Astrocyte (in vitro differentiated cells and primary cell): ENCODE results near the gene ANKH. TPM values are rescaled to one million over a fixed set of nuclear protein-coding genes. Genes with fewer than 3 reads are reported as not detected.

Experiments used
- DNase-seq: peaks from one replicate; pipeline ENCODE4 v3.0.0-alpha.2; 2010; ENCODE audit warnings: low read depth
- FAIRE-seq: peaks from 2 replicates; lab custom pipeline; 2011; peaks lifted over from hg19 to GRCh38; lab: Jason Lieb, UNC
- H2AFZ ChIP-seq: 2 replicates; pipeline ENCODE4 v1.6.0; 2012; ENCODE audit warnings: low read depth, low read length, inconsistent platforms
- H3K27ac ChIP-seq: 2 replicates; pipeline ENCODE4 v1.5.1; 2011; ENCODE audit warnings: low read depth, low read length, inconsistent platforms
- H3K27me3 ChIP-seq: 2 replicates; pipeline ENCODE4 v1.6.0; 2011; ENCODE audit warnings: low read length, inconsistent platforms; ENCODE audit not compliant: insufficient read depth
- H3K36me3 ChIP-seq: 2 replicates; pipeline ENCODE4 v1.5.1; 2011; ENCODE audit warnings: low read length, inconsistent platforms; ENCODE audit not compliant: insufficient read depth
- H3K4me1 ChIP-seq: 2 replicates; pipeline ENCODE4 v1.5.1; 2011; ENCODE audit warnings: low read length, inconsistent platforms; ENCODE audit not compliant: insufficient read depth
- H3K4me2 ChIP-seq: 2 replicates; pipeline ENCODE4 v1.6.0; 2012; ENCODE audit warnings: low read length, inconsistent platforms
- H3K4me3 ChIP-seq: 2 replicates; pipeline ENCODE4 v1.5.1; 2011; ENCODE audit warnings: low read depth, mild to moderate bottlenecking, low read length, inconsistent platforms; ENCODE audit not compliant: insufficient read depth
- H3K79me2 ChIP-seq: 2 replicates; pipeline ENCODE4 v1.6.0; 2012; ENCODE audit warnings: mild to moderate bottlenecking, low read length, inconsistent platforms; ENCODE audit not compliant: insufficient read depth
- H3K9ac ChIP-seq: 2 replicates; pipeline ENCODE4 v1.6.0; 2012; ENCODE audit warnings: mild to moderate bottlenecking, low read length, inconsistent platforms
- H3K9me3 ChIP-seq: 2 replicates; pipeline ENCODE4 v1.5.1; 2012; ENCODE audit warnings: low read depth, mild to moderate bottlenecking, low read length, inconsistent platforms; ENCODE audit not compliant: insufficient read depth
- H4K20me1 ChIP-seq: 2 replicates; pipeline ENCODE4 v1.6.0; 2012; ENCODE audit warnings: low read length, inconsistent platforms; ENCODE audit not compliant: insufficient read depth
- H3K27ac Mint-ChIP-seq: one replicate; pipeline ENCODE4 v1.8.0; 2021; ENCODE audit warnings: mild to moderate bottlenecking, mixed read lengths; ENCODE audit not compliant: unreplicated experiment
- H3K27me3 Mint-ChIP-seq: one replicate; pipeline ENCODE4 v1.8.0; 2021; ENCODE audit warnings: low read depth, mixed read lengths; ENCODE audit not compliant: unreplicated experiment
- H3K36me3 Mint-ChIP-seq: one replicate; pipeline ENCODE4 v1.8.0; 2021; ENCODE audit warnings: low read depth, mixed read lengths; ENCODE audit not compliant: unreplicated experiment
- H3K4me1 Mint-ChIP-seq: one replicate; pipeline ENCODE4 v1.8.0; 2021; ENCODE audit warnings: low read depth, mixed read lengths; ENCODE audit not compliant: unreplicated experiment
- H3K4me3 Mint-ChIP-seq: one replicate; pipeline ENCODE4 v1.8.0; 2021; ENCODE audit warnings: mild to moderate bottlenecking, moderate library complexity, mixed read lengths; ENCODE audit not compliant: unreplicated experiment
- H3K9me3 Mint-ChIP-seq: one replicate; pipeline ENCODE4 v1.8.0; 2021; ENCODE audit warnings: mild to moderate bottlenecking, mixed read lengths; ENCODE audit not compliant: unreplicated experiment
- CTCF ChIP-seq: IDR thresholded peaks from 2 replicates; pipeline ENCODE4 v1.5.1; 2011; ENCODE audit warnings: low read depth, mild to moderate bottlenecking, inconsistent platforms, low read length, moderate library complexity; ENCODE audit not compliant: insufficient read depth
- EZH2 ChIP-seq: IDR thresholded peaks from 2 replicates; pipeline ENCODE4 v1.6.1; 2012; ENCODE audit warnings: mild to moderate bottlenecking, low read length, inconsistent platforms; ENCODE audit not compliant: insufficient read depth
- total RNA-seq: library from RNA; stranded (reverse); gene quantifications from 2 replicates; pipeline ENCODE4 v1.2.1, GENCODE V29; 2021

The ANKH gene
- total RNA-seq, 1 donor from 2014 or later, result 15.8 TPM

GRCh38 chr5:14727928-14728458 is 143.6 kb downstream of the ANKH start:
- H3K4me1 ChIP-seq, result peaks cover 9% of the 10 kb centered on the region
- H3K4me2 ChIP-seq, result no peak overlapping the region
- no peaks in the 10 kb centered on the region for H3K27me3 ChIP-seq
- no peaks in the 10 kb centered on the region for H4K20me1 ChIP-seq
- H3K4me1 Mint-ChIP-seq, result peaks cover 23% of the 10 kb centered on the region
- H3K9ac ChIP-seq, result no peak overlapping the region
- no peak overlapping the region for H3K4me3 ChIP-seq
- TF ChIP-seq EZH2 (no peak), CTCF (no peak)
- no peaks in the 10 kb centered on the region for H3K9me3 ChIP-seq
- H3K27ac ChIP-seq, result no peak overlapping the region
- H3K27me3 Mint-ChIP-seq, result peaks cover 4% of the 10 kb centered on the region
- H2AFZ ChIP-seq, result no peak overlapping the region
- no peak overlapping the region for H3K27ac Mint-ChIP-seq
- no peaks in the 10 kb centered on the region for H3K9me3 Mint-ChIP-seq
- FAIRE-seq, result no peak
- H3K79me2 ChIP-seq, result no peaks in the 10 kb centered on the region
- no peak for DNase-seq
- H3K36me3 Mint-ChIP-seq, result peaks cover 7% of the 10 kb centered on the region
- no peaks in the 10 kb centered on the region for H3K36me3 ChIP-seq
- no peak overlapping the region for H3K4me3 Mint-ChIP-seq

- no peaks in the 10 kb centered on the region for H3K36me3 ChIP-seq
- H3K4me3 ChIP-seq, result no peak overlapping the region
- H3K4me2 ChIP-seq, result no peak overlapping the region
- no peaks in the 10 kb centered on the region for H3K9me3 ChIP-seq
- H3K27ac Mint-ChIP-seq, result no peak overlapping the region
- H3K27me3 Mint-ChIP-seq, result peaks cover 4% of the 10 kb centered on the region
- DNase-seq, result peak; percentile 49
- peaks cover 23% of the 10 kb centered on the region for H3K4me1 Mint-ChIP-seq
- TF ChIP-seq EZH2, result no peak
- TF ChIP-seq CTCF, result peak; percentile 99
- peaks cover 9% of the 10 kb centered on the region for H3K4me1 ChIP-seq
- peak; percentile 81 for FAIRE-seq
- H2AFZ ChIP-seq, result no peak overlapping the region
- H3K36me3 Mint-ChIP-seq, result peaks cover 6% of the 10 kb centered on the region
- H4K20me1 ChIP-seq, result no peaks in the 10 kb centered on the region
- no peaks in the 10 kb centered on the region for H3K9me3 Mint-ChIP-seq
- H3K9ac ChIP-seq, result no peak overlapping the region
- H3K4me3 Mint-ChIP-seq, result no peak overlapping the region
- H3K79me2 ChIP-seq, result no peaks in the 10 kb centered on the region
- H3K27me3 ChIP-seq, result no peaks in the 10 kb centered on the region
- no peak overlapping the region for H3K27ac ChIP-seq
Observed at GRCh38 chr5:14727428-14727865, 144.1 kb downstream of the ANKH start.
